HG02588 (cell line): Measurements from ENCODE around the gene IGFN1.

Experiments used
- ATAC-seq: cut with Tn5 transposase; IDR thresholded peaks from one replicate; pipeline ENCODE4 v1.9.1; 2021; ENCODE audit warnings: mild to moderate bottlenecking, moderate library complexity; ENCODE audit not compliant: unreplicated experiment

IGFN1 gene

DNA sequence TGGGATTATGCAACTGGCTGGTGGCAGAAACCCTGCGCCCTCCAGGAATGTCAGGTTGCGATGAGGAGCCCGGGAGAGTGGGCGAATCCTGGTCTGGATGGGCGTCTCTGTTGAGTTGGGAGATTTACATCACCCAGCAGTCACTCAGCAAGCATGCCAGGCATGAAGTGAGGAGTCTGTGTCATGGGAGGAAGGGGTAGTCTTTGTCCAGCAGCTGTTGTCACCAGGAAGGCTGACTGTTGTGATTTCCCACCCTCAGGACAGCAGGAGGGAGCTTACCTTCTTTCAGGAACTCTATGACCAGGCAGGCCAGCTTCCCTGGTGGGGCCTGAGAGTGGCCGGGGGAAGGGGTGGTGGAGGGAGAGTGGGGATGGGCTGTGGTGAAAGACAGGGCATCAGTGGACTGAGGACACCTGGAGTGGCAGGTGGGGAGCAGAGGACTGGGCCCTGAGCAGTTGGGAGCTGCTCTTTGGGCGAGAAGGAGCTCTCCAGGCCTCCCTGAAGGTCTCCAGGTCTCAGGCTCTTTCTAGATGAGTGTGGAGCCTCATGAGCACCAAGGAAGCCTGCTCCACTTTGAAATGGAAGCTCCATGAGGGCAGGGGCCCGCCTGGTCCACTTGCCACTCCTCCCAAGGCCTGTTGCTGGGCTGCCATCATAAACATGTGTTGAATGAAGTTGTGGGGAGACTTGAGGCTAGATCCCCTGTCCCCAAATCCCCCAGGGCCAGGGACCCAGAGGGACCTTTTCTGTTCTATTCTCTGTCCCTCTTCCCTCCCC is 71.3 kb downstream of the IGFN1 start:
- no peak for ATAC-seq

- ATAC-seq = no peak
Measured at GRCh38 chr1:201262963-201263608, 72.5 kb downstream of the IGFN1 start.

DNA sequence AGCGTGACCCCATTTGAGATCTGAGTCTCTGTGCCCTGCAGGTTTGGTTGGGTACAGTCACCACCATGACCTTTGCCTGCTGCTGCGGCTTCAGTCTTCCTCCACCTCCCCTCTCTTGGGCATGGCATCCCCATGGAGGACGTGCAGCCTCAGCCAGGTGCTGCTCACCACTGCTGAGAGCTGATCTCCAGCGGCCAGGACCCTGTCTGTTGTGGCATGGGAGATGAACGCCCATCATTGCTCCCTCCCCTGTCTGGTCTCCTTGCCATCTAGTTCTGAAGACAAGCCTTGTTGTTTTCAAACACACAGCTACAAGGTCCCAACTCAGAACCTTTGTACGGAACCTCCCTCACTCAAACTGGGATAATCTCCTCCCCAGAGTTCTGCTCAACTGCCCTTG is 73.4 kb downstream of the IGFN1 start:
- no peak for ATAC-seq

- ATAC-seq = no peak
Measured at GRCh38 chr1:201264554-201264953, 73.9 kb downstream of the IGFN1 start.

GRCh38 chr1:201265756-201266155 is 75.1 kb downstream of the IGFN1 start:
- no peak for ATAC-seq

DNA sequence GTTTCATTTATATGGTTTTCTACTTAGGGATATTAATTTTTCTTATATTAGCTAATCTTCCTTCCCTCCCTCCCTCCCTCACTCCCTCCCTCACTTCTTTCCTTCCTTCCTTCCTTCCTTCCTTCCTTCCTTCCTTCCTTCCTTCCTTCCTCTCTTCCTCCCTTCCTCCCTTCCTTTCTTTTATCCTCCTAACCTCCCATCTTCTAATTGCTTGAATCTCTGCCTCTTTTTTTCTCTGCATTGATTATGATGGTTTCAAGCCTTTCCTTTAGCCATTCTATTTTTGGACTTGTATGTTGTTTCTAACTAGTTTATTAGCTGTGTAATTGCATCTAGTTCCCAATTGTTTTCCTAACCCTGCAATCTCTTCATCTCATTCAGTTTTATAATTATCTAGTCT is 75.7 kb downstream of the IGFN1 start:
- no peak for ATAC-seq

DNA sequence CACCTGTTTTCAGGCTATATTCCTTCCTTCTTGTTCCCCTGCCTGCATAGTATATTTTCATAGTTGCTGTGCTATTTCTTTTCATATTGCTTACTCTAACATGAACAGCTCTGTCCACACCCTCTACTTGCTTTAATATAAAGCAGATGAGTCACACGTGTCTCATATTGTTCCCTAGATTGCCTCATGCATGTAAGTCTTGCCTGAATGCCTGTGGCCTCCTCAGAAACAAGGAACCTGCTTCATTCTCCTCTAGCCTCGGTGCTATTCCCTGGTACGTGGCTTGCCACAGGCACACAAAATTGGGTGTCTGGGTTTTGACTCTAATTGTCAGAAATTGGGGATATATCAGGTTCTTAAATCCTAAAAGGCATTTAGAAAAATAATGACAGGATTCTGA is 76.2 kb downstream of the IGFN1 start:
- no peak for ATAC-seq

DNA sequence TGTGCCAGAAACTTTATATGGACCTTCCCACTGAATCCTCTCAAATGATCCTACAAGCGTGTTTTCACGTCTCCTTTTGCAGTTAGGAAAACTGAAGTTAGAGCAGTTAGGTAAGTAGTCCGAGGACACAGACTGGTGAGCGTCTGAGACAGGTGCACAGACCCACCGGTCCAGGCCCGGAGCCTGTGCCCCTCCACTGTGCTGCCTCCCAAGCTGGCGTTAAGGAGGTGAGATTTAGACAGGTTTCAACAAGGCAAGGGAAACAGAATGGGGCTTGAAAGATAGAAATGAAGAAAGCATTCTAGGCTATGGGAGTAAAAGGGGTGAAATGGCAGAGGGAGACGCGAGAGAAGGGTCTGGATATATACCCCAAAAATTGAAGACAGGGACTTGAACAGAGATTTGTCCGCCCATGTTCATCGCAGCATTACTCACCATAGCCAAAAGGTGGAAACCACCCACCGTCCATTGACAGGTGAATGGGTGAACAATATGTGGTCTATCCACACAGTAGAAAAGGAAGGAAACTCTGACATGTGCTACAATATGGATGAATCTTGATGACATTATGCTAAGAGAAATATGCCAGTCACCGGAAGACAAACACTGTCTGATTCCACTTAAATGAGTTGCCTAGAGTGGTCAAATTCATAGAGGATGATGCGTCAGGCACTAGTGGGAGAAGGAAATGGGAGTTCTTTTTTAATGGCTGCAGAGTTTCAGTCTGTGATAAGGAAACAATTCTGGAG is 77.0 kb downstream of the IGFN1 start:
- no peak for ATAC-seq

- no peak for ATAC-seq
Measured at GRCh38 chr1:201268604-201269151, 78.1 kb downstream of the IGFN1 start.

DNA sequence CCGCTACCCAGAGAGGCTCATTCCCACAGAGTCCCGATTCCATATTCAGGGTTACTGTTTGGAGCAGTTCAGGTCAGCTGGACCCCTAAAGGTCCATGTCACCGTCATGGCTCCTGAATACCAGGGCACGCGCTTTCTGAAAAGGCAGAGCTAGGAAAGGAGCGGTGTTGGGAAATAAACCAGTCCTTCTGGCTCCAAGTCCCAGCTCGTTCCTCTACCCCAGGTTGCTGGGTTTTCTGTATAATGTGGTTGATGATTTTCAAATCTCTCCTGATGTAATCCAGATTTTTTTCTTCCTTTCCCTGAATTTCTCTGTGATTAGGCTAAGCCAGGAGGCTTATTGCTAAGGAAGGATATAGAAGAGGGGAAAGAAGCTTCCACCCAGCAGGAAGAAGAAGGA is 78.7 kb downstream of the IGFN1 start:
- no peak for ATAC-seq

- ATAC-seq = no peak
Measured at GRCh38 chr1:201269900-201270410, 79.3 kb downstream of the IGFN1 start.

- ATAC-seq = no peak
Measured at GRCh38 chr1:201270616-201271390, 80.2 kb downstream of the IGFN1 start.

DNA sequence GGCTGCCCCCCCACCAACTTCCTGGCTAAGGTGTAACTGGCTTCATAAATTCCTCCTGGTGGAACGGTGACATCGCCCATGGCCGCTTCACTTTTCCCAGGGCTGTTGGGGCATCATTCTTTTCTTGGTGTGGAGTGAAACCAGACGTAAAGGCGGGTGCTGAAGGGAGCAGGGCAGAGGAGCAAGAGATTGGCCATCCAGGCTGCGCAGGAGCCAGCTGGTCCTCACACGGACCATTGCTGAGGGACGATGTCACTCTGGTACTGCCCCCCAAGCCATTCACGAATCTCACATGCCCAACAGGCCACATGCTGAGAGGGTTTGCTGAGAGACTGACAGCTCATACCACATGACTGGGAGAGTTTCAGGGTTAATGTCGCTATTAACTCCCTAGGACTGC is 82.2 kb downstream of the IGFN1 start:
- no peak for ATAC-seq

GRCh38 chr1:201274616-201275252 is 84.1 kb downstream of the IGFN1 start:
- ATAC-seq = no peak

- no peak for ATAC-seq
Measured at GRCh38 chr1:201275253-201275666, 84.6 kb downstream of the IGFN1 start.

- no peak for ATAC-seq
Measured at GRCh38 chr1:201276891-201277290, 86.3 kb downstream of the IGFN1 start.

DNA sequence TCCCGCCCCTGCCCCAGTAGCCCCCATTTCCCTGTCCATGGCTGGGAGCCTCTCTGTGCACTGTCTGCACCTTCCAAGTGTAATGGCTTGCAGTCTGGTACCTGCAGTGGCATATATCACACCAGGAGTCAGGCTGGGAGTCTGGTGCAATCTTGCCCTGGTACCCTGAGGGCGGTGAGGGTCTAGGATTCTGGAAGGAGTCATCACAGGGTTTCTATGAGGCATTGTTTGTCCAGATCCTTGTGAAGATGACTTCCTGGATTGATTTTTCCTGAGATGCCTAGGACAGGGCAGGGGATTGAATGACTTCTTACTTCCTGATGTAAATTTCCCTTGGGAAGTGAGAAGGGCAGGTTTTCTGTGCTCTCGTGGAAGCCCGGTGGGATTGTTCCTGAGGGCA is 86.8 kb downstream of the IGFN1 start:
- no peak for ATAC-seq
